ENCODE results near the gene NSFL1C. TPM values are rescaled to one million over a fixed set of nuclear protein-coding genes. Genes with fewer than 3 reads are reported as not detected.

Gene NSFL1C
- total and polyA plus RNA-seq, 2 experiments from 2014 or later: 48.9 to 92.2 TPM

GRCh38 chr20:1508574-1508973 is 41.9 kb upstream of the NSFL1C start:
- peaks cover under 1% of the 10 kb centered on the region; the same call in 1 of the 3 replicates for H3K9me3 Mint-ChIP-seq
- DNase-seq (ENCODE audit: low spot score) (no peak), ATAC-seq (no peak)
- no peak overlapping the region for H3K4me3 Mint-ChIP-seq
- Histone ChIP-seq H3K4me3 (no peak overlapping the region), H3K27ac (ENCODE audit: low read depth) (no peak overlapping the region), H2AFZ (no peak overlapping the region), H3K4me2 (no peak overlapping the region), H3F3A (replicated peaks; ENCODE audit: low read depth) (no peaks in the 10 kb centered on the region), H3K79me2 (replicated peaks; ENCODE audit: insufficient read depth) (no peaks in the 10 kb centered on the region), H3K9me2 (ENCODE audit: insufficient read depth) (0 out of 2 replicates have a peak, but pooled peaks cover 3% of the 10 kb centered on the region), H3K4me1 (ENCODE audit: insufficient read depth) (no peaks in the 10 kb centered on the region), H4K20me1 (replicated peaks; ENCODE audit: insufficient read depth) (no peaks in the 10 kb centered on the region), H3K36me3 (ENCODE audit: insufficient read depth) (no peaks in the 10 kb centered on the region), H3K27me3 (ENCODE audit: insufficient read depth) (no peaks in the 10 kb centered on the region)
- H3K4me1 Mint-ChIP-seq: no peaks in the 10 kb centered on the region; the same call in 2 of the 3 replicates
- no peak overlapping the region for H3K27ac Mint-ChIP-seq
- peaks cover under 1% of the 10 kb centered on the region; the same call in 1 of the 3 replicates for H3K36me3 Mint-ChIP-seq (ENCODE audit: low read depth)
- H3K27me3 Mint-ChIP-seq (ENCODE audit: insufficient read depth, low read depth, poor library complexity): no peaks in the 10 kb centered on the region
- TF ChIP-seq ZNF462 (CRISPR knock-in tag; IDR thresholded peaks at IDR 0.05) (no peak), EZH2 (IDR thresholded peaks at IDR 0.05; ENCODE audit: low read depth, unreplicated experiment) (no peak), STAT1 (IDR thresholded peaks at IDR 0.05; ENCODE audit: unreplicated experiment) (no peak), ETS1 (IDR thresholded peaks at IDR 0.05) (no peak), ZNF114 (CRISPR knock-in tag; IDR thresholded peaks at IDR 0.05) (no peak), POLR2AphosphoS5 (IDR thresholded peaks at IDR 0.05; ENCODE audit: low read depth) (no peak), EZH2phosphoT487 (IDR thresholded peaks at IDR 0.05; ENCODE audit: unreplicated experiment) (no peak), CREB1 (CRISPR knock-in tag; IDR thresholded peaks at IDR 0.05; ENCODE audit: low read depth) (no peak), CTCF (conservative IDR thresholded peaks at IDR 0.05; ENCODE audit: low read depth in 2 of 2) (no peak), REST (IDR thresholded peaks at IDR 0.05; ENCODE audit: unreplicated experiment) (no peak), NANOG (IDR thresholded peaks at IDR 0.05; ENCODE audit: borderline replicate concordance) (no peak), JUNB (IDR thresholded peaks at IDR 0.05; ENCODE audit: unreplicated experiment) (no peak), ZNF331 (CRISPR knock-in tag; IDR thresholded peaks at IDR 0.05; ENCODE audit: low read depth) (no peak)
